Duodenal mucosa (tissue), 2 donors: ENCODE results near the gene CRYBB3.

Experiments used
- H3K27ac ChIP-seq: one replicate; pipeline ENCODE4 v1.7.0; 2013; ENCODE audit warnings: low read depth, low read length
- H3K27me3 ChIP-seq, 2 donors: one replicate each; pipeline ENCODE4 v1.7.0; 2013; ENCODE audit warnings: low read length in 2 of 2, control low read depth in 1 of 2; ENCODE audit not compliant: insufficient read depth in 2 of 2, control insufficient read depth in 1 of 2
- H3K36me3 ChIP-seq, 2 donors: one replicate each; pipeline ENCODE4 v1.7.0; 2013; ENCODE audit warnings: low read length in 2 of 2, control low read depth in 1 of 2; ENCODE audit not compliant: insufficient read depth in 2 of 2, control insufficient read depth in 1 of 2
- H3K4me1 ChIP-seq, 2 donors: one replicate each; pipeline ENCODE4 v1.7.0; 2013; ENCODE audit warnings: low read length in 2 of 2, control low read depth in 1 of 2; ENCODE audit not compliant: insufficient read depth in 2 of 2, control insufficient read depth in 1 of 2
- H3K4me3 ChIP-seq, 2 donors: one replicate each; pipeline ENCODE4 v1.7.0; 2013; ENCODE audit warnings: low read length in 2 of 2, low read depth in 1 of 2
- H3K9ac ChIP-seq, 2 donors: one replicate each; pipeline ENCODE4 v1.7.0; 2013; ENCODE audit warnings: low read length in 2 of 2, low read depth in 1 of 2
- H3K9me3 ChIP-seq, 2 donors: one replicate each; pipeline ENCODE4 v1.7.0; 2013; ENCODE audit warnings: low read length in 2 of 2, control low read depth in 1 of 2; ENCODE audit not compliant: control insufficient read depth in 1 of 2

The CRYBB3 gene

DNA sequence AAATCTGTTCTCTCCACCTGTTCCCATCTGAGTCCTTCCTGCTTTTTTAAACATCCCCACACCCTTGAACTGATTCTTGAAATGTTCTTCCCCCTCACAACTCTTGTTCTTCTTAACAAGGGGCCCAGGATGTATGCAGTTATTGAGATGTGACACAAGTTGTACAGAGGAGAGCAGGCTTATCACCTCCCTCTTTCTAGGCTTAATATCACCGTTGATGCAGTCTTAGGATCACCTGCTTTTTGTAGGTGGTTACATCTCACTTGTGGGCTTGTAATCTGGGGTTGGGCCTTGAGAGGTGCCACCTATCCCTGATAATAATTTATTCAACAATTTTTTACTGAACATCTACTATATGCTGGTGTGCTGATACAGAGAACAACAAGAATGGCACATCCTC, 6.2 kb downstream of the CRYBB3 start:
- Histone ChIP-seq H3K9ac (no peak overlapping the region), H3K4me3 (no peak overlapping the region), H3K27ac (no peak overlapping the region)

DNA sequence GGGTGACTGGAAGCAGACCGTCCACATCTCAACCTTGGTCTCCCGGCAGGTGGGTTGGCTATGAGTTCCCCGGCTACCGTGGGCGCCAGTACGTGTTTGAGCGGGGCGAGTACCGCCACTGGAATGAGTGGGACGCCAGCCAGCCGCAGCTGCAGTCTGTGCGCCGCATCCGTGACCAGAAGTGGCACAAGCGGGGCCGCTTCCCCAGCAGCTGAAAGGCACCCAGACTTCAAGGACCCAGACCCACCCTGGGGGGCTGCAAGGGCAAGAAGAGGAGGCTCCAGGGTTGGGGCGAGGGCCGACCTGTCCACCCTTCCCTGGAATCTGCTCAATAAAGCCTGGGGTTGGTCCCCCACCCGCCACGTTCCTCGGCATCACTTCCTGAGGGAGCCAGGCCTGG, 7.3 kb downstream of the CRYBB3 start:
- Histone ChIP-seq H3K9ac (no peak overlapping the region), H3K4me3 (no peak overlapping the region), H3K36me3 (peaks cover 0 to 4% of the 10 kb centered on the region in 2 donors), H3K4me1 (no peaks in the 10 kb centered on the region), H3K27me3 (no peaks in the 10 kb centered on the region), H3K27ac (no peak overlapping the region), H3K9me3 (no peaks in the 10 kb centered on the region)

More for the DNA sequence above, 6.2 kb downstream of the CRYBB3 start:
- Histone ChIP-seq H3K4me1 (no peaks in the 10 kb centered on the region), H3K36me3 (peaks cover 0 to 7% of the 10 kb centered on the region in 2 donors), H3K9me3 (no peaks in the 10 kb centered on the region), H3K27me3 (no peaks in the 10 kb centered on the region)

DNA sequence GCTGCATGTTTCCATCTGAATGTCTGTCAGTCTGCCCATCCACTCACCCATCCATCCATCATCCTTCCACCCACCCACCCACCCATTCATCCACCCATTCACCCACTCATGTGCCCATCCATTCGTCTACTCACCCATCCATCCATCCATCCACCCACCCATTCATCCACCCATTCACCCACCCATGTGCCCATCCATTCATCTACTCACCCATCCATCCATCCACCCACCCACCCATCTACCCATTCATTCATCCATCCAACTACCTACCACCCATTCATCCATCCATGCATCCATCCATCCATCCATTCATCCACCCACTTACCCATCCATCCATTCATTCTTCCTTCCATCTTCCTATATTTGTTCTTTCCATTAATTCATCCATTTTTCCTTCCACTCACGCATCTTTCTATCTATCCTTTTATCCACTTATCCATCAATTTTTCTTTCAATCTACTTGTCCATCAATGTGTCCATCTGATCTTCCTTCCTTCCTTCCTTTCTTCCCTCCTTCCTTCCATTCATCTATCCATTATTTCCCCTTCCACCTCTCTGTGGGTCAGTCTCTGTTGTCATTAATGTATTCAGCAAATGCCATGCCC, 8.0 kb downstream of the CRYBB3 start:
- Histone ChIP-seq H3K27me3 (no peaks in the 10 kb centered on the region), H3K4me3 (no peak overlapping the region), H3K27ac (no peak overlapping the region), H3K4me1 (no peaks in the 10 kb centered on the region), H3K9ac (no peak overlapping the region), H3K9me3 (no peaks in the 10 kb centered on the region), H3K36me3 (peaks cover 0 to 4% of the 10 kb centered on the region in 2 donors)

DNA sequence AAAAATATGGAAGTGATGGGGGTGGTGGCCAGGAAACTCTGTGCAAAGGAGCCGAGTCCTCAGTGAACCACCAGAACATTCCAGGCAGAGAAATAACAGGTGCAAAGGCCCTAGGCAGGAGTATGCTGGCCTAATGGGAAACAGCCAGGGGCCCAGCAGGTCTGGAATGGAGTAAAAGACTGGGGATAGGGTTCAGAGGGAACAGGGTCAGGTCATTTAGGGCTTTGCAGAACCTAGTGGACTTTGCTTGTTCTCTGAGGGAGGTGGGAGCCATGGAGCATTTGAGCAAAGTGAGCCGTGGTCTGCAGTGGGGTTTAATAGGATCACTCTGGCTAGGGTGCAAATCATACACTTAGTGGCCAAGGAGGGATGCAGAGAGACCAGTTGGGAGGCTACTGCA, 8.7 kb downstream of the CRYBB3 start:
- Histone ChIP-seq H3K36me3 (peaks cover 0 to 4% of the 10 kb centered on the region in 2 donors), H3K9me3 (no peaks in the 10 kb centered on the region), H3K27me3 (no peaks in the 10 kb centered on the region), H3K4me1 (no peaks in the 10 kb centered on the region), H3K4me3 (no peak overlapping the region), H3K27ac (no peak overlapping the region), H3K9ac (no peak overlapping the region)

DNA sequence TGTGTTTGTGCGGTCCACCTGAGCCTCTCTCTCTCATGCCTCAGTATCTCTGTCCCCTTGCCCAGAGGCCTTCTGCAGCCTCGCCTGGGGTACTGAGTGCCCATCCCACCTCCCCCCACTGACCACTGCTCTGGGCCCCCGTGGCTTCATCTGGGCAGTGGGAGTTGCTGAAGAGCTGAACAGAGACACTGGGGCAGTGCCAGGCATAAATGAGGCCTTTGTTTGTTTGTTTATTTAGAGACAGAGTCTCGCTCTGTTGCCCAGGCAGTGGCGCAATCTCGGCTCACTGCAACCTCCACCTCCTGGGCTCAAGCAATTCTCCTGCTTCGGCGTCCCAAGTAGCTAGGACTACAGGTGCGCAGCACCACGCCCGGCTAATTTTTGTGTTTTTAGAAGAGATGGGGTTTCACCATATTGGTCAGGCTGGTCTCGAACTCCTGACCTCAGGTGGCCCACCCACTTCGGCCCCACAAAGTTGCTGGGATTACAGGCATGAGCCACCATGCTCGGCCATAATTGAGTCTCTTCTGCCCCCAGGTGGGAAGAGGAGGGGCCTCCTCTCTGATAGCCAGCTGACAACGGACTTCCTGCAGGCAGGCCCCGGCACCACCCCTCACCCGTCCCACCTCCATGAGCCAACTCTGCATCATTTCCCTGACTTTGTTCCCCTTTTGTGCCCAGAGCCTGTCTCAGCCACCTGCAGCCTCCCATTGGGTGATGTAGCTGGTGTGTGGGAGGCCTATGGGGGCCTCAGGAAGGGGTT, 9.3 kb downstream of the CRYBB3 start:
- no peak overlapping the region for H3K27ac ChIP-seq
- peaks cover 0 to 4% of the 10 kb centered on the region in 2 donors for H3K36me3 ChIP-seq
- no peaks in the 10 kb centered on the region for H3K4me1 ChIP-seq
- H3K4me3 ChIP-seq: no peak overlapping the region
- H3K9me3 ChIP-seq: peaks cover 0 to 2% of the 10 kb centered on the region in 2 donors
- no peak overlapping the region for H3K9ac ChIP-seq
- no peaks in the 10 kb centered on the region for H3K27me3 ChIP-seq

DNA sequence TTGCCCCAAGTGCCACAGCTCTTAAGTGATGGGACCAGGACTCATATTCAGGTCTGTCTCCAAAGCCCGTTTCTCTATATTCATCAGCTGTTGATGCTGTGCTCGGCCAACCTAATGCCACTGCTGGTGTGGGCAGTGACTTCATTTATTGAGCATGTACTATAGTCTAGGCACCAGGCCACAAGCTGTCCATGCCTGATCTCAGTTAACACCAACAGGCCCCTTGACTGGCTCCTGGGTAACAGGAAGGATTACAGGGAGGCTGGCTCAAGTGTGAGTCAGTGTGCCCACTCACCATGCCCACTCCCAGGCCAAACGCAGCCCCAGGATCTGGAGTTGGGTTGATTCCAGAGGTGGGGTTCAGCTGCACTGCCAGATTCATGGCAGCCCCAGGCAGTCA, 11.1 kb downstream of the CRYBB3 start:
- Histone ChIP-seq H3K27ac (no peak overlapping the region), H3K4me1 (no peaks in the 10 kb centered on the region), H3K36me3 (no peaks in the 10 kb centered on the region), H3K9ac (no peak overlapping the region), H3K9me3 (peaks cover 0 to 2% of the 10 kb centered on the region in 2 donors), H3K27me3 (no peaks in the 10 kb centered on the region), H3K4me3 (no peak overlapping the region)

DNA sequence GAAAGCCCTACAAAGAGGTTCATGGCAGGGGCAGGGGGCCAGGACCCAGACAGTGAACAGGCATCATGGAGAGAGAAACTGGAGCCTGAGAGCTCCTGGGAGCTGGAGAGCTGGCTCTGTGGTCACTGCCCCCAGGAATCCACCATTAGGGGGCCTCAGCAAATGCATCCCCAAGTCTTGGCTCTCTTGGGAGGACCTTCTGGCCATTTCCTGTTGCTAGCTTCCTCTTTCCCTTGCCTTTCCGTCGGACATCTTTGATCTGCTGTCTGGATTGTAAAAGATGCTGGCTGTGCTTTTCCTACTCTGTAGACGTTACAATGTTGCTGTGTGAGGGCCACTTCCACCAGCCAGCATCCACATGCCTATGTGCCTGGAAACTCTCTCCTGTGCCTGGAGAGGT, 12.7 kb downstream of the CRYBB3 start:
- Histone ChIP-seq H3K27ac (no peak overlapping the region), H3K27me3 (no peaks in the 10 kb centered on the region), H3K4me1 (no peaks in the 10 kb centered on the region), H3K9me3 (peaks cover 0 to 2% of the 10 kb centered on the region in 2 donors), H3K4me3 (no peak overlapping the region), H3K36me3 (no peaks in the 10 kb centered on the region), H3K9ac (no peak overlapping the region)

DNA sequence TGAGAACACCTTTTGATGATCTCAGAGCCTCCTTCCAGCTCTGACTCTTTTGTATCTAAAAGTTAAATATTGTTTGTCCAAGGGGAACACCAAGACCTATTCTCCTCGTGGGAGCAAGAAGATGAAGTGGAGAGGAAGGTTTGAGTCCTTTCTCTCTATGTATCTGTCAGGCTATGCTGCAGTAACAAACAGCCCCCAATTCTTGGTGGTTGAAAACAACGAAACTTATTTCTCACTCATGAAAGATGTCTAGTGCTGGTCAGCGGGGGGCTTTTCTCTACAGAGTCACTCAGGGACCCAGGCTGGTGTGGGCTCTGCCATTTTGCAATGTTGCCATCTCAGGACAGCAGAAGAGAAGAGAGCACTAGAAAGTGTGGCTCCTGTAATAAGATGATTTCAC, 13.6 kb downstream of the CRYBB3 start:
- Histone ChIP-seq H3K27me3 (no peaks in the 10 kb centered on the region), H3K4me3 (no peak overlapping the region), H3K36me3 (no peaks in the 10 kb centered on the region), H3K27ac (no peak overlapping the region), H3K4me1 (no peaks in the 10 kb centered on the region), H3K9me3 (peaks cover 0 to 2% of the 10 kb centered on the region in 2 donors), H3K9ac (no peak overlapping the region)

DNA sequence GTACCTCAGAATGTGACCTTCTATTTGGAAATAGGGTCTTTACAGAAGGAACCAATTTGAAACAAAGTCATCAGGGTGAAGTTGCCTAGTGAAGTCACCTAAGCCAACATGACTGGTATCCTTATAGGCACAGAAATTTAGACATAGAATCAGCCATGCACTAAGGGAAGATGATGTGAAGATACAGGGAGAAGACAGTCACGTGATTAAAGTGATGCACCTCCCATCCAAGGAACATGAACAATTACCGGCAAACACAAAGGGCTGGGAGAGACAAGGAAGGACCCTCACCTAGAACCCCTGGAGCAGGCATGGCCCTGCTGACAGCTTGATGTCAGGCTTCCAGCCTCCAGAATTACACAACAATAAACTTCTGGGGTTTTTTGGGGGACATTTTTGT, 16.6 kb downstream of the CRYBB3 start:
- Histone ChIP-seq H3K27me3 (peaks cover 0 to 2% of the 10 kb centered on the region in 2 donors), H3K4me1 (no peaks in the 10 kb centered on the region), H3K27ac (no peak overlapping the region), H3K36me3 (no peaks in the 10 kb centered on the region), H3K9me3 (peaks cover 0 to 2% of the 10 kb centered on the region in 2 donors), H3K4me3 (no peak overlapping the region), H3K9ac (no peak overlapping the region)

DNA sequence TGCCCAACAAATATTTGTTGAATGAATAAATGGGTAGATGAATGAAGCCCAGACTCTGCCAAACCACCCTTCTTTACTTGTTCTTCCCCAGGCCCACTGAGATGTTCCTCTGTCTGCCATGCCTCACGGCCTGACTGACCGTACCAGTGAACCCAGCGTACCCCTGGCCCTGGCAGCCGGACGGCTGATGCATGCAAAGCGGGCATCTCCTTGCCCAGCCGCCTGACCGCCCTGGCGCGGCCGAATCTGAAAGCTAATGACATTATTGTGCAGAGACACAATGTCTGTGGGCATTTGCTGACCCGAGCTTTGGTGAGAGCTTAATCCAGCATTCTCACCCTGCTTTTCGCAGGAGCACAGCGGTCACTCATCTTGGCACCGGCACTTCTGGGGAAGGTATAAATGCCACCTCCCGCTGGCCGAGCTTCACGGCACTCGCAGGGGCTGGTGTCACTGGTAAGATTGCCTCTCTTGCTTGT, 19.6 kb downstream of the CRYBB3 start, which contains the start of gene CRYBB2:
TSS of gene CRYBB2 (plus strand) at position 429 of the 479 bp plus-strand sequence. CDS start 1,791 bp downstream, outside the sequence.
- H3K27me3 ChIP-seq: peaks cover 0 to 9% of the 10 kb centered on the region in 2 donors
- H3K4me1 ChIP-seq: no peaks in the 10 kb centered on the region
- H3K9ac ChIP-seq: no peak within 1 kb of the TSS
- no peaks in the 10 kb centered on the region for H3K9me3 ChIP-seq
- H3K36me3 ChIP-seq: no peaks in the 10 kb centered on the region
- no peak within 1 kb of the TSS for H3K27ac ChIP-seq
- H3K4me3 ChIP-seq: no peak within 1 kb of the TSS
